ENCODE results near the gene EYA3. TPM values are rescaled to one million over a fixed set of nuclear protein-coding genes. Genes with fewer than 3 reads are reported as not detected.

EYA3 gene
- total RNA-seq, 1 donor from 2014 or later: 31.6 TPM

DNA sequence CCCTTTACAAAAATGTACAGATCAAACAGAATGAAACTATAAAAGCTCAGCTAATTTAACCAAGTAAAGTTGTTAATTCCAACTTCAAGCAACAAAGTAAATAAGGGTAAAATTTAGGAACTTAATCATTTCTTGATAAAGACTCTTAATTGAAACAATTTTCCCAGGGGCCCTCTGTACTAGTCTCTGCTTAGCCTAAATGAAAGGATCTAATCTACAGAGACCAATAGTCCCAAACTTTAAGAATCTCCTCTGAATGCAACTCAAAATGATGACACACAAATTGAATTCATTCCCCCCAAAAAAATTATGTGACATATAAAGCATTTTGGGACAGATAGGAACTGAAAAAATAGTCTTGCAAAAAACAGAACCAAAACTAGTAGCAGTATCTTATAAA, 16.6 kb downstream of the EYA3 start:
- DNase-seq (ENCODE audit: low spot score): no peak

DNA sequence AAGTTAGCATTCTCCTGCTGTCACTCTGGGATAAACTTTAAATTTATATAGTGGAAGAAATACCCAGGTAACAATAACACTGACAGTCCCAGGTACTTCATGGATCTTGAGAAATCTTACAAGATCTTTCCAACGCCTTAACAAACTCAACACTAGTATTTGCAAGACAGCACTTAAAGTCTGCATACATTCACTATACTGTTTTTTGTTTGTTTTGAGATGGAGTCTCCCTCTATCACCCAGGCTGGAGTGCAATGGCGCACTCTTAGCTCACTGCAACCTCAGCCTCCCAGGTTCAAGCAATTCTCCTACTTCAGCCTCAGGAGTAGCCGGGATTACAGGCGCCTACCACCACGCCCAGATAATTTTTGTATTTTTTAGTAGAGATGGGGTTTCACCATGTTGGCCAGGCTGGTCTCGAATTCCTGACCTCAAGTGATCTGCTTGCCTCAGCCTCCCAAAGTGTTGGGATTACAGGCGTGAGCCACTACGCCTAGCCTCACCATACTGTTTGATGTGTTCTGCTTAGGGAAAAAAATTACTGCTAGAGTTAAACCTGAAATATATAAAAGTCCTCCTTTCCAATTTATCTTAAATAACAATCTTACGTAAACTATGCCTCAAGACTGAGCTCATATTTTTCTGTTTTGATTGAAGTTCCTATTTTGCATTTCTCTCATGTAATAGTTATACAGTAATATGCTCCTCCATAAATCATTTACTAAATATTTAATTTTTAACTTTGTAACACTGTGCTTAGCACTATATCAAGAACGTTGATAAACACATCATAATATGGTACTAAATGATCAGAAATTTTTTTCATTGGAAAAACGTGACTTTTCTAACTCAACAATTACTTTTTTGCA, 17.5 kb downstream of the EYA3 start:
- no peak for DNase-seq (ENCODE audit: low spot score)

DNA sequence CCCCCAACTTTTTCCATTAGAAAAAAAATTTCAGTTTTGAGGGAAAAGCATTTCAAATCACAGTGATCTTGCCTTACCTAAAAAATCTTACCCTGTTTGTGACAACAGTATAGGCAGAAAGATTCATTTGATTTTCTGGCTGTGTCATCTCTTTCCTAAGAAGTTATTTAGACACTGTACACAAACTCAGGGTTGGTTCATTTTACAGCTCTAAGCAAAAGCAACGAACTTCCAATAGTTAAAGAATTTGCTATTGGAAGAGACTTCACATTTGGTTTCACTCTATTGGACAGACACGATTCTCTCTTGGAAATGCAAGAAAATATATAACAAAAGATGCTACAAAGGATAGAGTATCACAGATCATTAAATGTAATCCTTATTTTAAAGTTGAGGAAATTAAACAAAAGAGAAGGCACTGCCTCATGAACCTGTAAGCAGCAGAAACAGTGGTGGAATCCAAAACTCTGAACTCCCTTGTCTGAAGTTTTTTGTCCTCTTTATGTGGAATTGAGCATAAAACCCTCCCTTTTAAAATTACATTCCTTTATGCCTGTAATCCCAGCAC, 20.8 kb downstream of the EYA3 start:
- DNase-seq (ENCODE audit: low spot score): no peak

GRCh38 chr1:28066393-28067154, 21.8 kb downstream of the EYA3 start:
- DNase-seq (ENCODE audit: low spot score): no peak

- no peak for DNase-seq (ENCODE audit: low spot score)
Observed at GRCh38 chr1:28064064-28064463, 24.3 kb downstream of the EYA3 start.

- DNase-seq (ENCODE audit: low spot score): no peak
Observed at GRCh38 chr1:28062806-28063205, 25.6 kb downstream of the EYA3 start.

DNA sequence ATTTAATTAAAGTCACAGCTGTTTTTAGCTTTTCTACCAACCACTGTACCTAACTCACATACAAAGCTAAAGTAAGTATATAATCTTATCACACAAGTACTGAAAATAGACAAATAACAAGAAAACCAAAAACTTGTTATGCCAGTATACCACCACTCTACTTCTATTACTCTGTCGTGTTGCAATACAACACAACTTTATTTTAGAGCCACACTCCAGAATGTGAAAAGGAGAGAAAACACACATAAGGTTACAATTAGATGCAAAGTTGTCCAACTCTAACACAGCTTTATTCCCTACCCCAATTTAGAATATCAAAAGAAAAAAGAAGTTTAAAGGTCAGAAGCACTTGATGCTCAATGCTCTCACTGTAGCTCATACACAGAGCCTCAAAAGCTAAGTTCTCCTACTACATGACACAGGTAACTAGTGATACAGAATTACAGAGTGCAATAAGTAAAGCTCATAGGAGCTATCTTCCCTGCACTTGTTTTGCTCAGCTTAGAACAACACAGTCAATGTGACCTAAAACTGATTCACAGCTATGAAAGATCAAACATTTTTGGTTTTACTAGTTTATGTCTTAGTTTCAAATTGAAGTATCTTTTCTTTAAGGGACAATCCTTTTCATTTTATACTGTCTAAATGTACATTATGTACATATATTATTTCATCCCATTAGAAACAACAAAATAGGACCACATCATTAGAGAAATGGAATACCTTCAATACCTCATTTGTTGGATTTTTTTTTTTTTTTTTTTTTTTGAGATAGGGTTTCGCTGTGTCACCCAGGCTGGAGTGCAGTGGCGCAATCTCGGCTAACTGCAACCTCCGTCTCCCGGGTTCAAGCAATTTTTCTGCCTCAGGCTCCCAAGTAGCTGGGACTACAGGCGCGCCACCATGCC, 29.2 kb downstream of the EYA3 start:
- DNase-seq (ENCODE audit: low spot score): no peak

GRCh38 chr1:28058168-28058567, 30.2 kb downstream of the EYA3 start:
- no peak for DNase-seq (ENCODE audit: low spot score)

DNA sequence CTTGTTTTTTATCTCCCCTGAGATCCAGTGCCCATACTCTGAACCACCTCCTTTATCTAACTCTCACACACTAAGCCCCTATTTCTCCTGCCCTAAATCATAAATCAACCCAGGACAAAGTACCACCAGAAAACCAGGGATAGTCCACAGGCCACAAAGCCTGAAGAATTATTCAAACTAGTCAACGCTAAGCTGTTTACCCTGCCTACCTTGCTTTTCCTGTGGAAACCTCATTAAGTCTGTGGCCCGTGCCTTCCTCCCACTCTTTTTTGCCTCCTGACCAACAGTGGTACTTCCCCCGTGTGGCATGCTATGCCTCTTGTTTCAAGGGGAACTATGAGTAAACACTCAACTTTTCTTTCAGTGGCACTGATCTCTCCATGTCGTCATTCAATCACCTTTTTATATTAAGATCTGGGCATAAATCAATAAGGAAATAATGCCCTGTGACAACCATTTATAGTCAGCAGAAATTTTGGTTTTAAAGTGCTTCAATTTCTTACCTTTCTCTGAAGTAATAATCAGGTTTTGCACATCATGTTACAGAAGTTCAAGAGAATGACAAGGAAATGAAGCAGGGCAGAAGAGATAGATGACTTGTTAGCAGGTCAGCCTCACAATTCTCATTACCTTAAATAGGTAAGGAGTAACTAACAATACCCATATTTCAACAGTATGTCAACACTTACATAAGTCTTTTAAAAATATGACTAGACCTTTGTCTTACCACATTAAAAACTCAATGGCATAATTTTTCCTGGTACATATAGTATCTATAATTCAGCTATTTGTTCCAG, 32.1 kb downstream of the EYA3 start:
- DNase-seq (ENCODE audit: low spot score): no peak

- DNase-seq (ENCODE audit: low spot score): no peak
Observed at GRCh38 chr1:28050776-28051175, 37.6 kb downstream of the EYA3 start.

GRCh38 chr1:28046716-28047115, 41.7 kb downstream of the EYA3 start:
- DNase-seq (ENCODE audit: low spot score): no peak

DNA sequence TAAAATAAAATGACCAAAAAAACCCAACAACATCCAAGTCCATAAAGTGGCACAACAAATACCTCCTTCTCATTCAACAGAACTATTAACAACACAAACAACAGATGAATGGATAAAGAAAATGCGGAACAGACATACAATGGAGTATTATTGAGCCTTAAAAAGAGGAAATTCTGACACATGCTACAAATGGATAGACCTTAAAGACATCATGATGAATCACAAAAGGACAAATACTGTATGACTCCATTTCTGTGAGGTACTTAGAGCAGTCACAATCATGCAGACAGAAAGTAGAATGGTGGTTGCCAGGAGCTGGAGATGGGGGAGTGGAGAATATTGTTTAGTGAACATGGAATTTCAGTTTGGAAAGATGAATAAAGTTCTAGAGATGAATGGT, 42.6 kb downstream of the EYA3 start:
- DNase-seq (ENCODE audit: low spot score): no peak

- DNase-seq (ENCODE audit: low spot score): no peak
Observed at GRCh38 chr1:28044399-28044798, 44.0 kb downstream of the EYA3 start.

- no peak for DNase-seq (ENCODE audit: low spot score)
Observed at GRCh38 chr1:28039341-28039740, 49.1 kb downstream of the EYA3 start.

- no peak for DNase-seq (ENCODE audit: low spot score)
Observed at GRCh38 chr1:28037946-28038345, 50.5 kb downstream of the EYA3 start.

GRCh38 chr1:28037206-28037605, 51.2 kb downstream of the EYA3 start:
- no peak for DNase-seq (ENCODE audit: low spot score)

- no peak for DNase-seq (ENCODE audit: low spot score)
Observed at GRCh38 chr1:28036431-28036830, 52.0 kb downstream of the EYA3 start.

DNA sequence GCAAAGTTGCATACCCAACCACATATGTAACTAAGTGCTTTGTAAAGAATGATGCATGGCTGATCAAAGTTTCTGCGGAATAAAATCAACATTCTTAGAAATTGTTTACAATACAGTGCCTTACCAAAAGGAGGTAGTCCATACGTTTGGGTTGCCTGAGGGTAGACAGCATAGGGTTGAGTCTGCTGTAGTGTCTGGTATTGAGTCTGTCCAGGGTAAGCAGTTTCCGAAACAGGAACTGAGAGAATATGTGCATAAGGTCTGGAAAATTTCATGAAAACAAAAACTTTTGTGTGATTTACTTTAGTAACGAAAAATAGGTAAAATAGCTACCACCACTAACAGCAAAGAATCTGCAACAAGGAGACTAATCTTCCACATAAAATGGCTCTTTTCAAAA, 53.0 kb downstream of the EYA3 start:
- DNase-seq (ENCODE audit: low spot score): no peak

DNA sequence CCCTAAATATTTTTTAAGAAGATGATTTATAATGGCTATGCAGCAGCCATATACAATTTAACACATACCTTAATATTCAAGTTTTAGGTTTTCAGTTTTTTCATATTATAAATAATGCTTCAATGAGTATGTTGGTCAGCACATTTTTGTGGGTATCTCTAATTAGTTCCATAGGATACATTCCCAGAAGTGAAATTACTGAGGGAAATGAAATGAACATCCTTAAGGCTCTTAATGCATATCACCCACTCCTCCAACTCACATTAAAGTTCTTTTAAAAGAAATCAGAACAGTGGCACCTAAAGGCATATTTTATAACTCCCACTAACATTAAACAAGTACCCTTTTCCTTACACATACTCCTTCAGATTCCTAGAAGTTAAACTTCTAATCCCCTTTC, 56.1 kb downstream of the EYA3 start:
- DNase-seq (ENCODE audit: low spot score): no peak

GRCh38 chr1:28031173-28031572, 57.2 kb downstream of the EYA3 start:
- no peak for DNase-seq (ENCODE audit: low spot score)
